K562 (cell line): Measurements from ENCODE around the gene USP48. TPM values are rescaled to one million over a fixed set of nuclear protein-coding genes. Genes with fewer than 3 reads are reported as not detected.
A peak's percentile ranks its signal among the peaks of the same experiment; 100 is the strongest.

Experiments used
- FOXK1 ChIP-seq: sonication (generic); formaldehyde crosslinking; IDR thresholded peaks from 2 replicates; pipeline ENCODE4 v1.8.0; 2022; ENCODE audit warnings: missing genetic modification reagents, mild to moderate bottlenecking, borderline replicate concordance
- JUND ChIP-seq, 2 experiments: IDR thresholded peaks; 2 replicates in 1 of 2; 3 replicates in 1 of 2; pipeline ENCODE4 v1.6.1; 2011; ENCODE audit warnings: borderline replicate concordance in 2 of 2, low read depth in 2 of 2, low read length in 2 of 2, improper control_type of control experiment in 1 of 2, missing biosample characterization in 1 of 2, missing genetic modification characterization in 1 of 2, missing genetic modification reagents in 1 of 2
- NR2C2 ChIP-seq, 2 experiments: fragments of 200-800 bp in 1 of 2; sonication (Bioruptor generic) in 1 of 2; sonication (generic) in 1 of 2; formaldehyde crosslinking in 1 of 2; IDR thresholded peaks; 2 replicates each; pipeline versions ENCODE4 v1.6.1 to v1.8.0; 2016 to 2022; ENCODE audit warnings: mild to moderate bottlenecking in 1 of 2, missing compliant biosample characterization in 1 of 2, missing genetic modification characterization in 1 of 2, missing genetic modification reagents in 1 of 2
- PHF20 ChIP-seq: fragments of 450-650 bp; IDR thresholded peaks from 2 replicates; pipeline ENCODE4 v1.6.1; 2018; ENCODE audit not compliant: partially characterized antibody
- PHF21A ChIP-seq: fragments of 450-650 bp; IDR thresholded peaks from 2 replicates; pipeline ENCODE4 v1.6.1; 2017; ENCODE audit warnings: low read depth, borderline replicate concordance
- PHF8 ChIP-seq: fragments of 200-600 bp; sonication (generic); IDR thresholded peaks from 2 replicates; pipeline ENCODE4 v1.6.1; 2012; ENCODE audit warnings: mixed run types, mild to moderate bottlenecking, inconsistent platforms, low read length, moderate library complexity, borderline replicate concordance
- POLR3A ChIP-seq: IDR thresholded peaks from 2 replicates; pipeline ENCODE4 v1.6.1; 2011; ENCODE audit warnings: borderline replicate concordance, mild to moderate bottlenecking, moderate library complexity; ENCODE audit not compliant: insufficient read length, insufficient read depth; ENCODE audit errors: extremely low read depth
- RHOXF2B ChIP-seq: fragments of 250-450 bp; sonication (Bioruptor Pico); conservative IDR thresholded peaks from 2 replicates; pipeline ENCODE4 v1.5.1; 2021
- RNF219 ChIP-seq: fragments of 250-450 bp; sonication (Bioruptor Pico); IDR thresholded peaks from 2 replicates; pipeline ENCODE4 v1.5.0; 2022; ENCODE audit warnings: mild to moderate bottlenecking
- SMAD4 ChIP-seq: fragments of 250-450 bp; sonication (Bioruptor Pico); conservative IDR thresholded peaks from 2 replicates; pipeline ENCODE4 v1.8.0; 2021; ENCODE audit warnings: inconsistent platforms, mild to moderate bottlenecking, moderate library complexity
- TRIM25 ChIP-seq: fragments of 450-650 bp; IDR thresholded peaks from 2 replicates; pipeline ENCODE4 v1.7.0; 2016; ENCODE audit warnings: borderline replicate concordance
- YY1 ChIP-seq, 3 experiments: IDR thresholded peaks; 2 replicates each; pipeline ENCODE4 v1.6.1; 2011; ENCODE audit warnings: low read length in 2 of 3, mild to moderate bottlenecking in 2 of 3, moderate library complexity in 2 of 3, borderline replicate concordance in 1 of 3, control low read depth in 1 of 3, low read depth in 1 of 3; ENCODE audit not compliant: insufficient read depth in 3 of 3, insufficient replicate concordance in 2 of 3, control insufficient read depth in 1 of 3, insufficient read length in 1 of 3; ENCODE audit errors: extremely low read depth in 1 of 3
- ZBTB7A ChIP-seq: IDR thresholded peaks from 2 replicates; pipeline ENCODE4 v1.6.1; 2011; ENCODE audit warnings: low read depth, mild to moderate bottlenecking, low read length, moderate library complexity, borderline replicate concordance; ENCODE audit not compliant: control insufficient read depth
- ZNF146 ChIP-seq: IDR thresholded peaks from one replicate; pipeline ENCODE4 v1.6.1; 2018; ENCODE audit warnings: missing compliant biosample characterization; ENCODE audit not compliant: unreplicated experiment
- ZNF518B ChIP-seq: fragments of 250-450 bp; sonication (Bioruptor Pico); IDR thresholded peaks from 2 replicates; pipeline ENCODE4 v1.5.0; 2021; ENCODE audit warnings: mild to moderate bottlenecking, moderate library complexity
- ZNF699 ChIP-seq: fragments of 250-450 bp; sonication (Bioruptor Pico); IDR thresholded peaks from 2 replicates; pipeline ENCODE4 v1.8.0; 2021; ENCODE audit warnings: mild to moderate bottlenecking, moderate library complexity; ENCODE audit not compliant: insufficient replicate concordance
- ZNF76 ChIP-seq: fragments of 250-450 bp; sonication (Bioruptor Pico); IDR thresholded peaks from 2 replicates; pipeline ENCODE4 v1.4.0; 2020; ENCODE audit warnings: mild to moderate bottlenecking, moderate library complexity, borderline replicate concordance
- polyA plus RNA-seq, 8 experiments: library from polyadenylated mRNA; depleted of rRNA in 4 of 8; stranded (reverse) in 5 of 8; unstranded in 3 of 8; fragments of >200 nt; fragmentation: Nextera tagmentation in 2 of 8; fragmentation: Illumina TruSeq in 1 of 8; extraction: Ambion mirVana in 2 of 8; extraction: Trizol in 1 of 8; gene quantifications; 2 replicates each; pipeline versions ENCODE4 v1.2.1 to v1.2.3, GENCODE V29; 2011 to 2014; ENCODE audit warnings: inconsistent platforms in 1 of 8, missing spikeins in 1 of 8
- total RNA-seq, 7 experiments: library from RNA; depleted of rRNA in 6 of 7; stranded (reverse); fragments of >200 nt in 6 of 7; fragmentation: Illumina TruSeq in 2 of 7; extraction: Trizol in 2 of 7; gene quantifications; 2 replicates each; pipeline versions ENCODE4 v1.2.1 to v1.2.3, GENCODE V29; 2011 to 2021; ENCODE audit warnings: low replicate concordance in 1 of 7

Gene USP48
- total and polyA plus RNA-seq, 9 of the 15 experiments (the other 6 are each of a cell fraction or from before 2014, with no cell fraction given) = 23.3 to 123 (median 106) TPM

GRCh38 chr1:21639594-21640041 lies 143.3 kb downstream of the USP48 start (continued):
- TF ChIP-seq TRIM25 (no peak), ZNF699 (CRISPR knock-in tag) (no peak), POLR3A (no peak), ZNF76 (CRISPR knock-in tag) (peak; percentile 77; the same call in 1 of the 2 replicates), RHOXF2B (no peak), YY1 (IDR thresholded peaks at IDR 0.05; ENCODE audit: borderline replicate concordance in 1 of 3, control insufficient read depth in 1 of 3, extremely low read depth in 1 of 3, insufficient read depth in 3 of 3, insufficient read length in 1 of 3, insufficient replicate concordance in 2 of 3, low read depth in 1 of 3, low read length in 2 of 3) (peak in 1 of 3 experiments; percentile 22), PHF21A (no peak), ZBTB7A (peak; percentile 50; the same call in 1 of the 2 replicates), PHF8 (peak; percentile 7; the same call in 1 of the 2 replicates), JUND (IDR thresholded peaks at IDR 0.05; ENCODE audit: borderline replicate concordance, low read depth, low read length) (no peak), JUND (tag; IDR thresholded peaks at IDR 0.05; ENCODE audit: borderline replicate concordance, low read depth, low read length) (peak; percentile 34; the same call in 1 of the 3 replicates), RNF219 (CRISPR knock-in tag) (no peak), ZNF518B (CRISPR knock-in tag) (no peak), PHF20 (no peak), FOXK1 (CRISPR knock-in tag) (no peak), NR2C2 (CRISPR knock-in tag; IDR thresholded peaks at IDR 0.05) (peak; percentile 30; the same call in 1 of the 2 replicates), NR2C2 (tag; IDR thresholded peaks at IDR 0.05) (no peak), ZNF146 (CRISPR knock-in tag) (no peak), SMAD4 (CRISPR knock-in tag) (peak; percentile 43; the same call in 1 of the 2 replicates)
